Right lobe of liver (tissue), 6 donors: ENCODE measurements around the gene SLC1A2. TPM values are rescaled to one million over a fixed set of nuclear protein-coding genes. Genes with fewer than 3 reads are reported as not detected.

Source experiments
- ATAC-seq, 4 donors: fragments of 200-7000 bp; cut with Tn5 transposase; one replicate each; pipeline ENCODE4 v1.9.1; 2020; ENCODE audit warnings: mild to moderate bottlenecking in 4 of 4, moderate library complexity in 4 of 4
- DNase-seq, 3 donors: peaks; one replicate each; pipeline ENCODE4 v3.0.0-alpha.2; 2020
- H3K27ac ChIP-seq, 3 donors: fragments of 200-600 bp; one replicate each; pipeline ENCODE4 v1.8.0; 2022
- H3K27me3 ChIP-seq, 2 donors: fragments of 200-600 bp; one replicate each; pipeline ENCODE4 v1.8.0; 2022
- H3K36me3 ChIP-seq, 4 donors: fragments of 200-600 bp; sonication (generic) in 1 of 4; one replicate each; pipeline versions ENCODE4 v1.5.1 to v1.8.0; 2017 to 2022; ENCODE audit warnings: control low read depth in 1 of 4
- H3K4me1 ChIP-seq, 4 donors: fragments of 200-600 bp; sonication (generic) in 1 of 4; one replicate each; pipeline versions ENCODE4 v1.5.1 to v1.8.0; 2017 to 2022; ENCODE audit warnings: control low read depth in 1 of 4
- H3K4me3 ChIP-seq, 3 donors: fragments of 200-600 bp; one replicate each; pipeline ENCODE4 v1.8.0; 2022
- H3K9me3 ChIP-seq, 4 donors: fragments of 200-600 bp; sonication (generic) in 1 of 4; one replicate each; pipeline versions ENCODE4 v1.5.1 to v1.8.0; 2017 to 2022; ENCODE audit warnings: control low read depth in 1 of 4
- CTCF ChIP-seq, 4 donors: fragments of 200-600 bp in 3 of 4; fragments of 450-650 bp in 1 of 4; IDR thresholded peaks; one replicate each; pipeline versions ENCODE4 v1.5.1 to v1.8.0; 2016 to 2022; ENCODE audit warnings: antibody characterized with exemption in 4 of 4, mild to moderate bottlenecking in 2 of 4
- POLR2A ChIP-seq: fragments of 450-650 bp; IDR thresholded peaks from one replicate; pipeline ENCODE4 v1.6.1; 2017; ENCODE audit warnings: antibody characterized with exemption, mild to moderate bottlenecking
- WGBS: methylation state at CpG from one replicate; pipeline ENCODE4 v1.1.6; 2018; ENCODE audit warnings: low coverage, low lambda C conversion rate; ENCODE audit not compliant: insufficient coverage; ENCODE audit errors: missing lambda C conversion rate; 5-methylcytosine and 5-hydroxymethylcytosine counted together
- intact Hi-C, 2 donors: fragments of 100-400 bp; cut with DNase I; formaldehyde crosslinking; loops; one replicate each; pipeline versions ENCODE4 v1.11.2 to v1.14.1; 2022
- total RNA-seq, 6 experiments: library from RNA; depleted of rRNA in 2 of 6; stranded (reverse); fragments of >200 nt in 2 of 6; fragmentation: NEBNext Ultra II Directional in 3 of 6; extraction: Animal tissue kit (Norgen Biotek cat#: 25700) in 3 of 6; gene quantifications; one replicate each; pipeline versions ENCODE4 v1.1.0 to v1.2.4, GENCODE V29; 2016 to 2023
- donor health status: DM: no; HTN: yes; CAD: no.
- donor health status: DM: no; HTN: no; CAD: no.
- donor health status: DM: no; HTN: no; CAD: no.
- donor health status: DM: no; HTN: yes; CAD: no.
- donor health status: DM: no; HTN: yes; CAD: no.

The SLC1A2 gene
- total RNA-seq, 6 experiments from 2014 or later: 7.6 to 87.4 (median 13.3) TPM

DNA sequence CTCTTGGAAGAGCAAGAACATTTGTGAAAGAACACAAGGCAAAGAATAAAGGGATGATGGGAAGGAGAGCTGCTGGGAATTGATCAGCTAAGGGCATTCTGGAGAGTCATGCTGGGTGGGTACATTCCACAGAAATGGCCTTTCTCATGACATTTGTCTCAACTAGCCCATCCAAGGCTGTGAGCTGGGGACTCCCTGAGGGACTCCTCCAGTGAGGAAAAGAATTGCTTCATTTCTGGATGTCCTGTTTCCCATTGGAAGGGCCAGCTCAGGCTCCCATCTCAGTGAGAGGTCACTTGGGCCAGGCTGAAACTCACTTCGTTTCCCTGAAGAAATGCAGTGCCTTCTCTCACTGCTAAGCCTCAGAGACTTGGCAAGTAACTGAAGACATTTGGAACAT, 173.6 kb downstream of the SLC1A2 start:
- TF ChIP-seq POLR2A (no peak), CTCF (IDR thresholded peaks at IDR 0.05) (no peak)
- no peak overlapping the region for H3K4me3 ChIP-seq
- no peaks in the 10 kb centered on the region for H3K9me3 ChIP-seq
- H3K27ac ChIP-seq: no peak overlapping the region
- no peaks in the 10 kb centered on the region for H3K36me3 ChIP-seq
- no peak for DNase-seq
- no CpG with 5 or more reads among the region's 1 CpG for WGBS
- H3K27me3 ChIP-seq: no peaks in the 10 kb centered on the region
- no peaks in the 10 kb centered on the region for H3K4me1 ChIP-seq
- intact Hi-C loops: loop anchor here in 1 of 2 donors (10.0 kb wide), 2 partner anchors 149 to 321 kb away; no protein-coding TSS in a partner anchor
- no peak for ATAC-seq

DNA sequence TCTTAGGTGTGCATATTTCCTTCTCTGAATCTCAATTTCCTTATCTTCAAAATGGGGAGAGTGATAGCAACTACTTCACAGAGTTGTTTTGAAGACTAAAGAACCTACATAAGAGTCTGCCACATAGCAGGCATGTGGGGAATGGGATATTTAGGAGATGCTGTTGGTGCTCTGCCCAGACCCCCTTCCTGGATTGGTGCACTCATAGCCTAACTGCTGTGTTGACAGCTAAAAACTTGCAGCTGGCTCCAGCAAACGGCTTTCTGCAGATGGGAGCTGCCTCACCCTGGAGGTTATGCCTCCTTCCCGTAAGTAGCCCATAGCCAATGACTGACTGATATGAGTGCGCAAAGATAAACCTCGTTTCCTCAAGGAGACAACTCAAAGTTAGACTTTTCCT, 174.3 kb downstream of the SLC1A2 start:
- ATAC-seq (no peak), DNase-seq (no peak)
- no peaks in the 10 kb centered on the region for H3K27me3 ChIP-seq
- intact Hi-C loops: loop anchor here in 1 of 2 donors (10.0 kb wide), 2 partner anchors 150 to 320 kb away; no protein-coding TSS in a partner anchor
- H3K36me3 ChIP-seq: no peaks in the 10 kb centered on the region
- no peaks in the 10 kb centered on the region for H3K9me3 ChIP-seq
- H3K27ac ChIP-seq: no peak overlapping the region
- no peak overlapping the region for H3K4me3 ChIP-seq
- no peaks in the 10 kb centered on the region for H3K4me1 ChIP-seq
- WGBS: 57% methylated on average over 4 of the region's 4 CpGs
- TF ChIP-seq CTCF (IDR thresholded peaks at IDR 0.05) (no peak), POLR2A (no peak)

DNA sequence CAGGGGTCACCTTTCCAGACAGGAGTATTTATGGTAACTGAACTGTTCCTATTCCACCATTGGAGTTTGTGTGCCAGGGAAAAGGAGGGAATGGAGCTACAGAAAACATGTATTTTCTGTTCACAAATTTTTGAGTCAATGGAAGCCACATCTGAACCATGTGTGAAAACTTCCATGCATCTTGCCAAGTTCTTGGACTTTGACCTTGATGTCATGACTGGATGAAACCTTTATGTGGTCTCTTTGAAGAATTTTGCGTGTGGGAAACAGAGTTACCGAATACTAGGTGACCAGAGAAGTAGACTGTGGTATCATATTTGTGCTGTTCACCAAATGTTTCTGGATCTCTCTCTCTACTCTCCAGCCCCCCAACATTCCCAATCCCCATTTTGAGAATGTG, 175.6 kb downstream of the SLC1A2 start:
- Histone ChIP-seq H3K36me3 (no peaks in the 10 kb centered on the region), H3K27ac (no peak overlapping the region), H3K4me1 (peaks cover 0 to 3% (median 0%) of the 10 kb centered on the region in 4 donors), H3K27me3 (no peaks in the 10 kb centered on the region), H3K4me3 (no peak overlapping the region), H3K9me3 (no peaks in the 10 kb centered on the region)
- TF ChIP-seq POLR2A: no peak
- DNase-seq (no peak), ATAC-seq (no peak)
- intact Hi-C loops: loop anchor here in 1 of 2 donors (10.0 kb wide), 2 partner anchors 151 to 319 kb away; no protein-coding TSS in a partner anchor
- 93% methylated on average over 2 of the region's 2 CpGs for WGBS

DNA sequence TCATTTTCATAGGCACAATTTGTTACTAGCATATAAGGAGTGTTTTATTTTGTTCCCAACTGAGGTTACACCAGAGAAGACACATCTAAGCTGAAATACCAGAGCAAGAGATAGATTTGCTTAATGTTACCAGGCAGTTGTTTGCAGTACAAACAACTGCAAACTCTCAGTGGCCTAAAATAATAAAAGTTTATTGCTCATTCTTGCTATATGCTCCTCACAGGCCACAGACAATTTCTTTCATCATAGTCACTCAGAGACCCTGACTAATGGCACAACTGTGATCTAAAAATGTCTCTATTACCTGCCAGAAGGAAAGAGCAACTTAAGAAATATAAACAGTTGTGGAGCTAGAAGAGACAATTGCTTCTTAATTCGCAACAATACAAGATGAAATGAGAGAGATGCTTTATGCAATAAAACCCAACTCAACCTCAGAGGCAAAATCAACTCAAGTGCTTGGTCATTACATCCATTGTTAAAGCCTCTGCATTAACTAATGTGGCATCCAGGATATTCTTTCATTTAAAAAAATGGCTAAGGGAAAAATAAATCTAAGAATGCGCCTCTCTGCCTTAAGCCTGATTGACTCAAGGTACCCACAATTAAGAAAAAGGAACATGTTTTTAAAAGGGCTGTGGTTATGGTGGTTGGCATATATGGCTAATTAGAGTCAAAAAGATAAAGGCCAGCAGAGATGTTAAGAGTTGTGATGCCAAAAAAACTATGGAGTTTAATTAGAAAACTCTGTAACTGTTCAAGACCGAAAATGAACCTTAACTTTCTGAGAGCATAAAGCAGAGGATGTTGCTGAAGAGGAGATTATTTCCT, 176.7 kb downstream of the SLC1A2 start:
- no peak for TF ChIP-seq POLR2A
- TF ChIP-seq CTCF (IDR thresholded peaks at IDR 0.05): no peak
- DNase-seq (no peak), ATAC-seq (no peak)
- H3K4me1 ChIP-seq: peaks cover 0 to 9% (median 3%) of the 10 kb centered on the region in 4 donors
- no peak overlapping the region for H3K27ac ChIP-seq
- no peaks in the 10 kb centered on the region for H3K36me3 ChIP-seq
- WGBS: 77% methylated on average over 3 of the region's 3 CpGs
- H3K27me3 ChIP-seq: no peaks in the 10 kb centered on the region
- H3K4me3 ChIP-seq: no peak overlapping the region
- H3K9me3 ChIP-seq: no peaks in the 10 kb centered on the region
- intact Hi-C loops: loop anchor here in 1 of 2 donors (10.0 kb wide), 2 partner anchors 152 to 318 kb away; no protein-coding TSS in a partner anchor

GRCh38 chr11:35241531-35241930, 177.8 kb downstream of the SLC1A2 start:
- H3K4me3 ChIP-seq: no peak overlapping the region
- H3K27ac ChIP-seq: no peak overlapping the region
- intact Hi-C loops: loop anchor here in 1 of 2 donors (10.0 kb wide), 2 partner anchors 153 to 317 kb away; no protein-coding TSS in a partner anchor
- no peak for DNase-seq
- no peaks in the 10 kb centered on the region for H3K36me3 ChIP-seq
- TF ChIP-seq CTCF (IDR thresholded peaks at IDR 0.05) (no peak), POLR2A (no peak)
- H3K4me1 ChIP-seq: peaks cover 0 to 9% (median 3%) of the 10 kb centered on the region in 4 donors
- H3K27me3 ChIP-seq: no peaks in the 10 kb centered on the region
- no peak for ATAC-seq
- WGBS: no CpG with 5 or more reads among the region's 1 CpG
- no peaks in the 10 kb centered on the region for H3K9me3 ChIP-seq
